ENCODE results near the gene MUC16.

DNA sequence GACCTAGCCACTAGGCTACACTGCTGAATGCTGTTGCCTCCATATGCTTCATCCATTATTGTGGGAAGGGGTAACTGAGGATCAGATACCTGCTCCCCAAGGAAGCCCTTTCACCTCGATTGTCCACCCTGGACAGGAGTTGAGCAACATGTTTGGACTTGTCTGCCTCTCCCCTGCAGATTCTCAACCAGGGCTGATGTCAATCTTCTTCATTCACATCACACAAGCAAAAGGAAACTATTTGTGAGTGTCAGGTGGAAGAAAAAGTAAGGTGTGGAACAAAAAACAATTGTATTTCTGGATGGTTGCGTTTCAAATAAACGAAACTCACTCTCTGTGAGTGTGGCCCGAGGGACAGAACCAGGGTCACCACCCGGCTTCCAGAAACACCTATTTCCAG is 29.5 kb upstream of the MUC16 start:
- TF ChIP-seq, protein P1, sequence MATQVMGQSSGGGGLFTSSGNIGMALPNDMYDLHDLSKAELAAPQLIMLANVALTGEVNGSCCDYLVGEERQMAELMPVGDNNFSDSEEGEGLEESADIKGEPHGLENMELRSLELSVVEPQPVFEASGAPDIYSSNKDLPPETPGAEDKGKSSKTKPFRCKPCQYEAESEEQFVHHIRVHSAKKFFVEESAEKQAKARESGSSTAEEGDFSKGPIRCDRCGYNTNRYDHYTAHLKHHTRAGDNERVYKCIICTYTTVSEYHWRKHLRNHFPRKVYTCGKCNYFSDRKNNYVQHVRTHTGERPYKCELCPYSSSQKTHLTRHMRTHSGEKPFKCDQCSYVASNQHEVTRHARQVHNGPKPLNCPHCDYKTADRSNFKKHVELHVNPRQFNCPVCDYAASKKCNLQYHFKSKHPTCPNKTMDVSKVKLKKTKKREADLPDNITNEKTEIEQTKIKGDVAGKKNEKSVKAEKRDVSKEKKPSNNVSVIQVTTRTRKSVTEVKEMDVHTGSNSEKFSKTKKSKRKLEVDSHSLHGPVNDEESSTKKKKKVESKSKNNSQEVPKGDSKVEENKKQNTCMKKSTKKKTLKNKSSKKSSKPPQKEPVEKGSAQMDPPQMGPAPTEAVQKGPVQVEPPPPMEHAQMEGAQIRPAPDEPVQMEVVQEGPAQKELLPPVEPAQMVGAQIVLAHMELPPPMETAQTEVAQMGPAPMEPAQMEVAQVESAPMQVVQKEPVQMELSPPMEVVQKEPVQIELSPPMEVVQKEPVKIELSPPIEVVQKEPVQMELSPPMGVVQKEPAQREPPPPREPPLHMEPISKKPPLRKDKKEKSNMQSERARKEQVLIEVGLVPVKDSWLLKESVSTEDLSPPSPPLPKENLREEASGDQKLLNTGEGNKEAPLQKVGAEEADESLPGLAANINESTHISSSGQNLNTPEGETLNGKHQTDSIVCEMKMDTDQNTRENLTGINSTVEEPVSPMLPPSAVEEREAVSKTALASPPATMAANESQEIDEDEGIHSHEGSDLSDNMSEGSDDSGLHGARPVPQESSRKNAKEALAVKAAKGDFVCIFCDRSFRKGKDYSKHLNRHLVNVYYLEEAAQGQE (IDR thresholded peaks at IDR 0.05) = no peak
- TF ChIP-seq, protein P2, sequence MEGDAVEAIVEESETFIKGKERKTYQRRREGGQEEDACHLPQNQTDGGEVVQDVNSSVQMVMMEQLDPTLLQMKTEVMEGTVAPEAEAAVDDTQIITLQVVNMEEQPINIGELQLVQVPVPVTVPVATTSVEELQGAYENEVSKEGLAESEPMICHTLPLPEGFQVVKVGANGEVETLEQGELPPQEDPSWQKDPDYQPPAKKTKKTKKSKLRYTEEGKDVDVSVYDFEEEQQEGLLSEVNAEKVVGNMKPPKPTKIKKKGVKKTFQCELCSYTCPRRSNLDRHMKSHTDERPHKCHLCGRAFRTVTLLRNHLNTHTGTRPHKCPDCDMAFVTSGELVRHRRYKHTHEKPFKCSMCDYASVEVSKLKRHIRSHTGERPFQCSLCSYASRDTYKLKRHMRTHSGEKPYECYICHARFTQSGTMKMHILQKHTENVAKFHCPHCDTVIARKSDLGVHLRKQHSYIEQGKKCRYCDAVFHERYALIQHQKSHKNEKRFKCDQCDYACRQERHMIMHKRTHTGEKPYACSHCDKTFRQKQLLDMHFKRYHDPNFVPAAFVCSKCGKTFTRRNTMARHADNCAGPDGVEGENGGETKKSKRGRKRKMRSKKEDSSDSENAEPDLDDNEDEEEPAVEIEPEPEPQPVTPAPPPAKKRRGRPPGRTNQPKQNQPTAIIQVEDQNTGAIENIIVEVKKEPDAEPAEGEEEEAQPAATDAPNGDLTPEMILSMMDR (IDR thresholded peaks at IDR 0.05; ENCODE audit: low read depth, low read length, missing input control) = no peak
- TF ChIP-seq RAD21 (IDR thresholded peaks at IDR 0.05) (no peak), GABPA (IDR thresholded peaks at IDR 0.05 in 1 of 2, conservative IDR thresholded peaks at IDR 0.05 in 1 of 2) (no peak), SP1 (IDR thresholded peaks at IDR 0.05) (no peak), YY1 (IDR thresholded peaks at IDR 0.05) (no peak), JUND (IDR thresholded peaks at IDR 0.05) (no peak), TAF1 (conservative IDR thresholded peaks at IDR 0.05) (no peak), EGR1 (IDR thresholded peaks at IDR 0.05; ENCODE audit: low read depth in 2 of 2) (no peak)
- TF ChIP-seq, protein P3, sequence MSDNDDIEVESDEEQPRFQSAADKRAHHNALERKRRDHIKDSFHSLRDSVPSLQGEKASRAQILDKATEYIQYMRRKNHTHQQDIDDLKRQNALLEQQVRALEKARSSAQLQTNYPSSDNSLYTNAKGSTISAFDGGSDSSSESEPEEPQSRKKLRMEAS (IDR thresholded peaks at IDR 0.05) = no peak
- TF ChIP-seq, protein P4, sequence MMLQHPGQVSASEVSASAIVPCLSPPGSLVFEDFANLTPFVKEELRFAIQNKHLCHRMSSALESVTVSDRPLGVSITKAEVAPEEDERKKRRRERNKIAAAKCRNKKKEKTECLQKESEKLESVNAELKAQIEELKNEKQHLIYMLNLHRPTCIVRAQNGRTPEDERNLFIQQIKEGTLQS (IDR thresholded peaks at IDR 0.05) = no peak

All from liver (tissue), 3 donors.